Mesendoderm (in vitro differentiated cells): ENCODE data around the gene SHISAL2B.

Source experiments
- DNase-seq: peaks from one replicate; pipeline ENCODE4 v3.0.0; 2013
- H2AK5ac ChIP-seq: 2 replicates; pipeline ENCODE4 v1.6.1; 2013; ENCODE audit warnings: low read length, inconsistent platforms
- H2BK120ac ChIP-seq: 2 replicates; pipeline ENCODE4 v1.6.1; 2013; ENCODE audit warnings: low read depth, mild to moderate bottlenecking, low read length, moderate library complexity, mixed read lengths
- H2BK15ac ChIP-seq: replicated peaks from 2 replicates; pipeline ENCODE4 v1.6.1; 2013; ENCODE audit warnings: low read depth, mild to moderate bottlenecking, moderate library complexity
- H2BK5ac ChIP-seq: 2 replicates; pipeline ENCODE4 v1.6.1; 2013; ENCODE audit warnings: low read length, inconsistent platforms
- H3K18ac ChIP-seq: 2 replicates; pipeline ENCODE4 v1.6.1; 2013; ENCODE audit warnings: mild to moderate bottlenecking, low read length, mixed read lengths
- H3K23ac ChIP-seq: one replicate; pipeline ENCODE4 v1.6.1; 2013; ENCODE audit warnings: low read length
- H3K27ac ChIP-seq: 2 replicates; pipeline ENCODE4 v1.5.1; 2013; ENCODE audit warnings: low read depth, mild to moderate bottlenecking, inconsistent platforms, low read length, moderate library complexity
- H3K27me3 ChIP-seq: 2 replicates; pipeline ENCODE4 v1.6.1; 2013; ENCODE audit warnings: low read length, control low read depth, mild to moderate bottlenecking, inconsistent platforms; ENCODE audit not compliant: insufficient read depth, poor library complexity
- H3K36me3 ChIP-seq: 2 replicates; pipeline ENCODE4 v1.6.1; 2013; ENCODE audit warnings: low read length, inconsistent platforms; ENCODE audit not compliant: control insufficient read depth, insufficient read depth
- H3K4ac ChIP-seq: one replicate; pipeline ENCODE4 v1.6.1; 2013; ENCODE audit warnings: low read depth, mild to moderate bottlenecking, low read length, moderate library complexity
- H3K4me1 ChIP-seq: 2 replicates; pipeline ENCODE4 v1.6.1; 2013; ENCODE audit warnings: low read depth, low read length, inconsistent platforms; ENCODE audit not compliant: control insufficient read depth
- H3K4me2 ChIP-seq: 2 replicates; pipeline ENCODE4 v1.6.1; 2013; ENCODE audit warnings: low read length
- H3K4me3 ChIP-seq: 2 replicates; pipeline ENCODE4 v1.5.1; 2013; ENCODE audit warnings: mild to moderate bottlenecking, low read length
- H3K56ac ChIP-seq: one replicate; pipeline ENCODE4 v1.6.1; 2013; ENCODE audit warnings: low read length
- H3K79me1 ChIP-seq: 2 replicates; pipeline ENCODE4 v1.6.1; 2013; ENCODE audit warnings: low read length, inconsistent platforms
- H3K79me2 ChIP-seq: 2 replicates; pipeline ENCODE4 v1.6.1; 2013; ENCODE audit warnings: mild to moderate bottlenecking, low read length; ENCODE audit not compliant: control insufficient read depth, insufficient read depth
- H3K9ac ChIP-seq: 2 replicates; pipeline ENCODE4 v1.6.1; 2013; ENCODE audit warnings: low read length, inconsistent platforms
- H4K5ac ChIP-seq: one replicate; pipeline ENCODE4 v1.6.1; 2013; ENCODE audit warnings: low read length
- H4K8ac ChIP-seq: one replicate; pipeline ENCODE4 v1.6.1; 2013; ENCODE audit warnings: low read depth, mild to moderate bottlenecking, control low read depth, low read length, moderate library complexity
- WGBS: extraction: QIAGEN DNeasy Blood & Tissue Kit; methylation state at CpG from one replicate; pipeline ENCODE4 v1.1.7; 2013; ENCODE audit warnings: low lambda C conversion rate, missing lambda C conversion rate; ENCODE audit not compliant: insufficient coverage; ENCODE audit errors: extremely low coverage; 5-methylcytosine and 5-hydroxymethylcytosine counted together

Gene SHISAL2B

DNA sequence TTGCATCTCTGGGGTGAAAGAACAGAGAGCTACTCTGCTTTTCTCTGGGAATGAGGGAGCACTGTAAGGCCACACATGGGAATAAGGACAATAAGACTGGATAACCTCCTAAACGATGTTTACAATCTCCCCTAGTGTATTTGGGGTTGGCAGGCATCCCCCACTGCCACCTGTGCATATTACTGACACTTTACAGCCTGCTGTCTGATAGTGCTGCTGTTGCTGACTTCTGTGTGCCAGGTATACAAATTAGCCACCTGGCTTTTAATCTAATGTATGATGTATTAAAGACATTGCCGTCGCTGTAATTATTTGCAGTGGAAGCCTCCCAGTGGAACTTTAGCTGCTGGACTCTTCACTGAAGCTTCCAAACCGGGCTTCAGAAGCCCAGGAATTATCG lies 4.4 kb upstream of the SHISAL2B start:
- no peak overlapping the region for H2BK120ac ChIP-seq
- peak overlapping the region; percentile 61 for H2AK5ac ChIP-seq
- no peaks in the 10 kb centered on the region for H3K36me3 ChIP-seq
- no peak for DNase-seq
- H3K4ac ChIP-seq = peak overlapping the region; percentile 50
- H3K9ac ChIP-seq = peak overlapping the region; percentile 22
- peak overlapping the region; percentile 4 for H3K56ac ChIP-seq
- H2BK15ac ChIP-seq = peak overlapping the region; percentile 76
- no peaks in the 10 kb centered on the region for H3K79me1 ChIP-seq
- H3K79me2 ChIP-seq = peaks cover 8% of the 10 kb centered on the region
- no peak overlapping the region for H3K4me3 ChIP-seq
- no peak overlapping the region for H3K4me2 ChIP-seq
- peak overlapping the region; percentile 45 for H3K27ac ChIP-seq
- H4K8ac ChIP-seq = no peak overlapping the region
- peak overlapping the region; percentile 68 for H3K18ac ChIP-seq
- H2BK5ac ChIP-seq = peak overlapping the region; percentile 75
- H3K27me3 ChIP-seq = no peaks in the 10 kb centered on the region
- H3K4me1 ChIP-seq = peaks cover 21% of the 10 kb centered on the region
- WGBS = no CpG with 5 or more reads among the region's 5 CpGs
- H3K23ac ChIP-seq = no peak overlapping the region
- no peak overlapping the region for H4K5ac ChIP-seq

DNA sequence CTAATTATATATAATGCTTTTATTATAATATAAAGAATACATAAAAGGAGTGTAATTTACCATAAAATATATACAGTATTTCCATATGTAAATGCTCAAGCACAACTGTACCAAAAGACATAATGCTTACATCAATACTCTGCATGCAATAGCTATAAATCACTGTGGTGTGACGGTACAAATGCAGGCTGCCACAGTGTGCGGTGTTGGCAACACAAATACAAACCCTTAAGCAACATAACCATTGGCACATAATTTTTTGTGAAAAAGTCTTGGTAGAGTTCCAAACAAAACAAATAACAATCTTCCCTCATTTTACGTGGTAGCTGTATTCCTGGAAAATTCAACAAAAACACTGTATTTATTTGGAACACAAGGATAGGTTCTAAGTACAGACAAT lies 1.9 kb upstream of the SHISAL2B start:
- Histone ChIP-seq H3K4ac (no peak overlapping the region), H3K9ac (no peak overlapping the region), H3K4me3 (no peak overlapping the region), H3K56ac (no peak overlapping the region), H2BK120ac (no peak overlapping the region), H3K79me2 (peaks cover 26% of the 10 kb centered on the region), H4K8ac (no peak overlapping the region), H3K4me2 (no peak overlapping the region), H4K5ac (no peak overlapping the region), H2BK15ac (no peak overlapping the region), H3K23ac (no peak overlapping the region), H2BK5ac (peak overlapping the region; percentile 61), H3K27ac (no peak overlapping the region), H3K79me1 (no peaks in the 10 kb centered on the region), H3K27me3 (no peaks in the 10 kb centered on the region), H3K18ac (no peak overlapping the region), H3K36me3 (no peaks in the 10 kb centered on the region), H2AK5ac (peak overlapping the region; percentile 80), H3K4me1 (peaks cover 21% of the 10 kb centered on the region)
- no peak for DNase-seq
- no CpG with 5 or more reads among the region's 3 CpGs for WGBS

DNA sequence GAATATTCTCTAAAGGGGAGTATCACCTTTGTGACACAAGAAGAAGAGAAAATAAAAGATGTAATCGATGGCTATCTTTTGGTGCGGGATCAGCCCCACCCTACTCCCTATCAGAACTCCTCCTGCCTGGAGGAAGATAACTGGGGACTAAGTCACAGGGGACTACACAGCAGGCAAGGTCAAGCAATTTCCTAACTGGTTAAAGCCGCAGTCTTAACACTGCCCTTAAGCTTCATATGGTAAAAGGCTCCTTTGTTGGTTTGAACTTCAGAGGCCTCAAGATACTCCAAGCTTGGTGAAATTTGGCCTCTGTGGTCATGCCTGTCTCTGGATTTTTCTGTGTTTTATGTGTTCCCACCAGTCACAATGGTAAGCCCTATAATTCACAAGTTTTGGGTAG lies 1.3 kb upstream of the SHISAL2B start:
- no CpG with 5 or more reads among the region's 3 CpGs for WGBS
- no peak overlapping the region for H3K4ac ChIP-seq
- peaks cover 3% of the 10 kb centered on the region for H3K79me1 ChIP-seq
- H3K4me2 ChIP-seq = no peak overlapping the region
- H3K23ac ChIP-seq = no peak overlapping the region
- H3K79me2 ChIP-seq = peaks cover 31% of the 10 kb centered on the region
- H3K56ac ChIP-seq = peak overlapping the region; percentile 75
- H2AK5ac ChIP-seq = no peak overlapping the region
- no peak overlapping the region for H2BK5ac ChIP-seq
- H3K4me1 ChIP-seq = peaks cover 21% of the 10 kb centered on the region
- no peaks in the 10 kb centered on the region for H3K27me3 ChIP-seq
- peak overlapping the region; percentile 72 for H4K5ac ChIP-seq
- H2BK120ac ChIP-seq = peak overlapping the region; percentile 49
- no peak overlapping the region for H4K8ac ChIP-seq
- H3K18ac ChIP-seq = peak overlapping the region; percentile 85
- peaks cover 2% of the 10 kb centered on the region for H3K36me3 ChIP-seq
- H2BK15ac ChIP-seq = no peak overlapping the region
- H3K9ac ChIP-seq = peak overlapping the region; percentile 59
- H3K27ac ChIP-seq = peak overlapping the region; percentile 24
- peak; percentile 72 for DNase-seq
- H3K4me3 ChIP-seq = no peak overlapping the region

GRCh38 chr5:64690104-64690416 lies 243 bp upstream of the SHISAL2B start:
- Histone ChIP-seq H3K56ac (peak overlapping the region; percentile 98), H3K79me2 (peaks cover 31% of the 10 kb centered on the region), H3K36me3 (peaks cover 2% of the 10 kb centered on the region), H2AK5ac (peak overlapping the region; percentile 83), H2BK120ac (peak overlapping the region; percentile 95), H3K79me1 (peaks cover 3% of the 10 kb centered on the region), H4K5ac (peak overlapping the region; percentile 63), H3K23ac (peak overlapping the region; percentile 39), H3K9ac (peak overlapping the region; percentile 95), H3K4me3 (peak overlapping the region; percentile 80), H4K8ac (peak overlapping the region; percentile 91), H2BK5ac (peak overlapping the region; percentile 94), H3K4ac (peak overlapping the region; percentile 61), H3K4me1 (peaks cover 19% of the 10 kb centered on the region), H3K4me2 (peak overlapping the region; percentile 70), H3K27ac (peak overlapping the region; percentile 92), H3K18ac (peak overlapping the region; percentile 95), H3K27me3 (no peaks in the 10 kb centered on the region), H2BK15ac (peak overlapping the region; percentile 92)
- DNase-seq = no peak
- no CpG with 5 or more reads among the region's 9 CpGs for WGBS

DNA sequence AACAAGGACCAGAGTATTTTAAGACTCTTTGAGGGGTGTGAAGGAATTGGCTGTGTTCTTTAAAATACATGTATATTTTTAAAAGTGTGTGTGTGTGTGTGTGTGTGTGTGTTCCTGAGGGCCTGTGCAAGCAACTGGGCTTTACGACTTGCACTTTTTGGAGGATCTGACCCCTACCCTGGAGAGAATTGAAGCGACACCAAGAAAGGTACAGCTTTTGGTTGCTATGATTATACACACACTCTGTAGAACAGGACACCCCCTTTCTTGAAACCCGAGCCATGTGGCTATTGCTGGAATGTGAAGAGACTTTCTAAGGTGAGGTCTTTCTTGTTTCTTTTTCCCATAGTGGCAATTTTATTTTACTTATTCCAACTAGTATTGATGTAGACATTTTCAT lies 988 bp downstream of the SHISAL2B start:
- Histone ChIP-seq H3K27me3 (no peaks in the 10 kb centered on the region), H2BK120ac (no peak overlapping the region), H2AK5ac (no peak overlapping the region), H2BK5ac (peak overlapping the region; percentile 94), H3K56ac (peak overlapping the region; percentile 98), H3K9ac (peak overlapping the region; percentile 95), H4K8ac (no peak overlapping the region), H3K4me2 (peak overlapping the region; percentile 70), H4K5ac (no peak overlapping the region), H3K4ac (no peak overlapping the region), H3K79me1 (peaks cover 5% of the 10 kb centered on the region), H3K18ac (peak overlapping the region; percentile 95), H3K27ac (peak overlapping the region; percentile 92), H3K36me3 (peaks cover 3% of the 10 kb centered on the region), H3K4me1 (peaks cover 10% of the 10 kb centered on the region), H3K4me3 (peak overlapping the region; percentile 80), H2BK15ac (no peak overlapping the region), H3K79me2 (peaks cover 33% of the 10 kb centered on the region), H3K23ac (no peak overlapping the region)
- DNase-seq = peak; percentile 66
- WGBS = no CpG with 5 or more reads among the region's 3 CpGs

GRCh38 chr5:64693636-64694035 lies 3.3 kb downstream of the SHISAL2B start:
- no peak overlapping the region for H3K4ac ChIP-seq
- H4K8ac ChIP-seq = no peak overlapping the region
- peaks cover 5% of the 10 kb centered on the region for H3K36me3 ChIP-seq
- no peaks in the 10 kb centered on the region for H3K27me3 ChIP-seq
- peaks cover 10% of the 10 kb centered on the region for H3K4me1 ChIP-seq
- no peak overlapping the region for H4K5ac ChIP-seq
- H3K27ac ChIP-seq = no peak overlapping the region
- H2AK5ac ChIP-seq = no peak overlapping the region
- DNase-seq = no peak
- H2BK5ac ChIP-seq = no peak overlapping the region
- H2BK15ac ChIP-seq = no peak overlapping the region
- no peak overlapping the region for H3K4me3 ChIP-seq
- no peak overlapping the region for H3K23ac ChIP-seq
- H3K79me1 ChIP-seq = peaks cover 9% of the 10 kb centered on the region
- no CpG with 5 or more reads among the region's 2 CpGs for WGBS
- H3K9ac ChIP-seq = peak overlapping the region; percentile 46
- H2BK120ac ChIP-seq = no peak overlapping the region
- H3K56ac ChIP-seq = peak overlapping the region; percentile 8
- H3K18ac ChIP-seq = no peak overlapping the region
- H3K79me2 ChIP-seq = peaks cover 39% of the 10 kb centered on the region
- peak overlapping the region; percentile 14 for H3K4me2 ChIP-seq
